Medulla oblongata (tissue), 1 donor: Measurements from ENCODE around the gene SLC13A4.
A peak's percentile ranks its signal among the peaks of the same experiment; 100 is the strongest.
"Not testable (repeated sequence)": the region's sequence is repeated elsewhere in the genome, so short reads cannot be mapped to it uniquely, and the experiment has no call there.

Experiments used
- DNase-seq: peaks from one replicate; pipeline ENCODE4 v3.0.0-alpha.2; 2015; ENCODE audit errors: extremely low spot score

Gene SLC13A4, protein sequence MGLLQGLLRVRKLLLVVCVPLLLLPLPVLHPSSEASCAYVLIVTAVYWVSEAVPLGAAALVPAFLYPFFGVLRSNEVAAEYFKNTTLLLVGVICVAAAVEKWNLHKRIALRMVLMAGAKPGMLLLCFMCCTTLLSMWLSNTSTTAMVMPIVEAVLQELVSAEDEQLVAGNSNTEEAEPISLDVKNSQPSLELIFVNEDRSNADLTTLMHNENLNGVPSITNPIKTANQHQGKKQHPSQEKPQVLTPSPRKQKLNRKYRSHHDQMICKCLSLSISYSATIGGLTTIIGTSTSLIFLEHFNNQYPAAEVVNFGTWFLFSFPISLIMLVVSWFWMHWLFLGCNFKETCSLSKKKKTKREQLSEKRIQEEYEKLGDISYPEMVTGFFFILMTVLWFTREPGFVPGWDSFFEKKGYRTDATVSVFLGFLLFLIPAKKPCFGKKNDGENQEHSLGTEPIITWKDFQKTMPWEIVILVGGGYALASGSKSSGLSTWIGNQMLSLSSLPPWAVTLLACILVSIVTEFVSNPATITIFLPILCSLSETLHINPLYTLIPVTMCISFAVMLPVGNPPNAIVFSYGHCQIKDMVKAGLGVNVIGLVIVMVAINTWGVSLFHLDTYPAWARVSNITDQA

DNA sequence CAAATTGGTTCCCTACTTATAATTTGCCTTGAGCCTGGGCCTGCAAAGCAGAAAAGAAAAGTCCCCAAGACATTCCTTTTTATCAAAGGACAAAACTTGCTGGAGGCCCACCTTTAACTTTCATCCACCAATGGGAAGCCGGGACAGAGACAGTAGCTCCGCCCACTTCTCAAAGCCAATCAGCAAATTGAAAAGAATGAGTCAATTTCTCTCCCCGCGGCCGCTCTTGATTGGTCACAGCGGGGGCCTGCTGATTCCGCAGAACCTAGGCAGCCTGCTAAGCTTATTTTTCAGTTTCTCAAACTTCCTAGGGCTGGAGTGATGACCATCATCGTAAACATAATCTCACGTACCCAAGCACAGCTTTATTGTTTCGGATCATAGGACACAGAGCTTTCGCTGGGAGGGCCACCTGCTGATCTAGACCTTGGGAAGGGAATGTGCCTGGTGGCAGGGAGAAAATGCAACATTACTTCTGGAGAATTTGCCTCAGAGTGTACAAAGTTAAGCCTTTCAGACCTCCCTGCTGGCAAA is at the start of gene SLC13A4:
TSS of gene SLC13A4 (minus strand) at position 51 of the 534 bp plus-strand sequence. CDS start 690 bp downstream, outside the sequence.
- no peak for DNase-seq

DNA sequence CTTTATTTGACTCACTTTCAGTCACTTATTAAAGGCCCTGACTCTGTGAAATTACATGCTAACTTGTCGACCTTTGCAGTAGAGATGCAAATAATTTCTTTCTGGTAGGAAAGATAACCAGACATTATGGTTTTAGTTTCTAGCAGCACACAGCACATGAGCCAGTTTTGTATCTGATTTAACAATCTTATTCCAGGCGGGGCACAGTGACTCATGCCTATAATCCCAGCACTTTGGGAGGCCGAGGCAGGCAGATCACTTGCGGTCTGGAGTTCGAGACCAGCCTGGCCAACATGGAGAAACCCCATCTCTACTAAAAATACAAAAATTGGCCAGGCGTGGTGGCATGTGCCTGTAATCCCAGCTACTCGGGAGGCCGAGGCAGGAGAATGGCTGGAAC is 47.9 kb upstream of the SLC13A4 start:
- DNase-seq = not testable (repeated sequence)

DNA sequence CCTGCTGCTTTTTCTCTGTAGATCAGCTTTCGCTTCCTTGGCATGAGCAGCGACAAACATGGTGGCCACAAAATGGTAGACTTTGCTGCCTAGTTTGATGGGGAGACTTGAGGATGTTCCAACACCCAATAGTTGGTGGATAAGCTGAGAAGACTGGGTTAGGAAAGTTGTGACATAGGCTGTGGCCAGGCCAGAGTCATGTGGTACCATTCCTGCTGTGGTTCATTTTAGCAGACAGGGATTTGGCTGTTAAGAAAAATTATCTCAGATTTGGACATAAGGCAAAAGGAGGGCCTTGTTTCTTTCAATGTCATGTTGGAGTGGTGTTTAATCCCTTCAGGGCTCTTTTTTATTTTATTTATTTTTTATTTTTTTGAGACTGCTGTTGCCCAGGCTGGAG is 47.2 kb upstream of the SLC13A4 start:
- DNase-seq = no peak

DNA sequence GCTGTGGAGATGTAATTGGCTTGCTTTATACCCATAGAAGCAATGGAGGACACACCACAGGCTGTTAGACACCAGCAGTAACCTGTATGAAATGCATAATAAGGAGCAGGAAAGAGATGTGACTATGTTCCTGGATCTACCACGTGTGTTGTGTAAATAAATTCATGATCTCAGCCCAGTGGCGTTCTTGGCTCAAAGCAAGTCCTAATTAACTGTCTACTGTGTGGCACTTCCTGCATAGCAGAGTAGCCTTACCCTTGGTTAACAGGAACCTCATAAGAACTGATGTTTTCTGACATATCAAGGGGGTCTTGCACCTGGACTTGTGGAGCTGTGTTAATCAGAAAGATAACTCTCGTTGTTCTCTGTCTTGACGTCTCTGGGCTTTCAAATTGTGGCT is 46.3 kb upstream of the SLC13A4 start:
- no peak for DNase-seq

DNA sequence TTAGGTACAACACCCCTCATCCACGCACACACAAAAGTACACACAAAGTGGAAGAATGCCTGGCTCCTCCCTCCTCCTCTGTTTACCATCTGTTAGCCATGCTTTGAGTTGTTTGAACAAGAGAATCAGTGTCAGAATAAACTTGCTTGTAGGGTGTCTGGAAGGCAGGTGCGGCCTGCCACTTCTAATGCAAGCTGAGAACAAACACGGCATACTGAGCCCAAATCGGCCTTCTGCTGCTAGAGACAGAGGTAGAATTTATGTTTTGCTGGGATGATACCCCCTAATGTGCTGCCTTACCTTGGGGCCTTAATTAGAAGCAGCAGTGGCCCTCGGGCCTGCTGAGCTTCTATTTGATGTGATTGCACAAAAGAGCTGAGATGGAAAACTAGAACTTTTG is 45.5 kb upstream of the SLC13A4 start:
- no peak for DNase-seq

DNA sequence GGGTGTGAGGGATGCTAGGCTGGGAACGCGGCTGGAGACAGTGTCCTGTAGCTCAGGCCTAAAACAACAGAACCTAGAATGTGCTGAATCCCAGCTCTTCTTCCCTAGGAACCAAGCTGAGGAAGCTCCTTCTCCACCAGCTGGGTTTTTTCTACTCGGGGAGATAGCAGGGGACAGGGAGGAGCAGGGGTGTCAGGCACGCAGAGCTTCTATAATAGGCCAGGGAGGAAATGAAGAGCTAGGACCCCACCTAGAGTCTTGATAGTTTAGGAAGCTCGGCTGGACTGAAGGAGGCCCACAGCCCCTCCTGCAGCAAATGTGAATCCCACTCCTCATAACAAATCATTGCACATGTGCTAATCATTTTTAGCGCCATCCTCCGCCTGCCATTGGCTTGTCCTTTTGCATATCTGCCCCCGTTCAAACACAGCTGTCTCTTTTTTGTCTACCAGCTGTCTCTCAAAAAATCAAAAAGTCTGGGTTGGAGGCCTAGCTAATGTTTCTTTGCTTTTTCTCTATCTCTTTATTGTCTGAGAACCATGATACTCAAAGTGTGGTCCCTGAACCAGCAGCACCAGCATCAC is 44.7 kb upstream of the SLC13A4 start:
- no peak for DNase-seq

DNA sequence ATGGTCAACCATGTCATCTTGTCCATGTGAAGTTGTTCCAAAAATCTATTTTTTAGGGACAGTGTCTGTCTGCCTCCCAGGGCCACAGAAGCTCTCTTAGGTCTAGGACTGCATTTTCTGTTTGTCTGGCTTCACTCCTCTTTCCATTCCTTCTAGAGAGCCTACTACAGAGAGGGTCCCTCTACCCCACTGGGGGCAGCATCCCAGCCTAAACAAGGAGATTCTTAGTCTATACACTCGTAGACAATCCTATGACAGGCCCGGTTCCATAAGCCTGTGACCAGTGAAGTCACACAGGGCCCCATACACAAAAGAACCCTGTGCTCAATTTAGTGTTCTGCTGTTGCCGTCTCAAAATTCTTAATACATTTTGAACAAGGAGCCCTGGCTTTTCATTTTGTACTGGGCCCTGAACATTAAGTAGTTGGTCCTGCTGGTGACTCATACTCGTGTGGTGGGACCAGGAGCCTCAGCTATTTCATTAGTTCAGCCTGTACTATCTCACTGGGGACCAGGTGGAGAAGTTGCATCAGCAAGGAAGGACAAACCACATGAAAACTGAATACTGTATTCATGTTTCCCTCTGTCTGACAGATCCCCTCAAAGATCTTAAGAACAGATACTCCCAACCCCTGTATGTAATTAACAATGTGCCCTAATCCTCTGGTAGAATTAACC is 44.1 kb upstream of the SLC13A4 start:
- DNase-seq = no peak

DNA sequence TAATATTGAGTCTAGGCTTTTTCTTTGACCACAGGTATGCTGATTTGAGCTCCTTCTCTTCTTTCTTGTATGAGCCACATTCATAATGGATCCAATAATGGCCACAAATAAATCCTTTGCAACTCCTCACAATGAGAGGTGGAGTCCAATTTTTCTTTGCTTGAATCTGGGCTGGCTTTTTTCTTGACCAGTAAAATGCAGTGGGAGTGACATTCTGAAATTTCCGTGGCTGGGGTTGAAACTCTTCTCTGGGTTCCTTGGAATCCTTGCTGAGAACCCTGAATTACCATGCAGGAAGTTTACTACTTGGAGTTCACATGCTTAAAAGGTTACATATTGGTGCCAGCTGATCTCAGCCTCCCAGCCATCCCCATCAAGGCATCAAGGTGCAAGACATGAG is 43.1 kb upstream of the SLC13A4 start:
- DNase-seq = no peak

DNA sequence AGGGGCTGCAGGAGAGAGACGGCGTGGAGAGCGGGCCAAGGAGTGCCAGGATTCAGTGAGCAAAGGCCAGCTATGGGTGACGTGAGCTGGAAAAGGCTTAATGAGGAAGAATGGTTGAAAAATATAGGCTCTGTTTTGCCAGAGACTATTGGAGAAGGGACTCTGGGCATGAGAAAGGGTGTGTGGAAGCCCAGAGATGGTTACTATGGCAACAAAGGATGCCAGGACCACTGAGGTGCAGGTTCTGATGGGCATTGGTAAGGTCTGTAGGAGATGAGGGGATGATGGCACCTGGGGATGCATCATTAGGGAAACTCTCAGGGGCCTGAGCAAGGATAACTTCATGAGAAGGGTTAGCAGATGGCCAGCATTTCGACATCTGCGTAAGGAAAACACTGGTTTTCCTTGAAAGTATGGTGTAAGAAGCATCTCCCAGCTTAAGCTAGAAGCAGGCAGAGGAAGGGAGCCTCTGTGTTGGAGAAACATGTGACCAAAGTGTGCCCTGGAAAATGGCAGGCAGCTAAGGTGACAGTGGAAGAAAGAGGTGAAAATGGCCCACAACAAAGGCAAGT is 42.2 kb upstream of the SLC13A4 start:
- DNase-seq = no peak

DNA sequence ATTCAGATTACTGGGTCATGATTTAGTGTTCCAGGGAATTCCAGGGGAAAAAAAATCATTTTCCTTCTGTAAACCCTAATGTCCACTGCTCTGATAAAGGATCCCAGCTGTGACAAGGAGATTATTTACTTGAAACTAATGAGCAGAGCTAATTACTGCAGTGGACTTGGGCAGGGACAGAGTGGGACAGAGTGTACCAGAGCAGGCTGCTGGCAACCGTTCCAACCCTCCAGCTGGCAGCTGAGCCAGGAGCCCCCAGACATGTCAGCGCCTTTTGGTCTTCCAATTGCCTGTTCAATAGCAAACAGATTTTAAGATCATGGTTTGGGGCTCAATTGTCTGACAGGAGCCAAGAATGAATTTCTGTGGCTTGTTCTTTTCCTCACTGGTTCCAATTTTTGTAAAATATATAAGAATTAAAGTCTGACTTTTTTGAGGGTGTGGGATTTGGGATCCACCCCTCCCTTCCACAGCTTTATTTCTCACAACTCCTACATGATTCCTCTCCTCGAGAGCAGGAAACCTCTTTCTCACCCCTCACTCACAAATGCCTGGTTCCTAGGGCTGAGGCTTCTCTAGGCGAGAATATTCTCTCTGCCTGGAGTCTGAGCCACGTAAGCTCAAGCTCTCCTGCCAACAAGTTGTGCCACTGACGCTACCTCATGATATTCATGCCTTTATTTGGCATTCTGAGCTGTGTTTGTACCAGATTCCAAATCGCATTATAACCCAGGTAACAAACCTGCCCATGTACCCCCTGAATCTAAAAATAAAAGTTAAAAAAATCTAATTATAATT is 41.2 kb upstream of the SLC13A4 start:
- DNase-seq = peak; percentile 58

DNA sequence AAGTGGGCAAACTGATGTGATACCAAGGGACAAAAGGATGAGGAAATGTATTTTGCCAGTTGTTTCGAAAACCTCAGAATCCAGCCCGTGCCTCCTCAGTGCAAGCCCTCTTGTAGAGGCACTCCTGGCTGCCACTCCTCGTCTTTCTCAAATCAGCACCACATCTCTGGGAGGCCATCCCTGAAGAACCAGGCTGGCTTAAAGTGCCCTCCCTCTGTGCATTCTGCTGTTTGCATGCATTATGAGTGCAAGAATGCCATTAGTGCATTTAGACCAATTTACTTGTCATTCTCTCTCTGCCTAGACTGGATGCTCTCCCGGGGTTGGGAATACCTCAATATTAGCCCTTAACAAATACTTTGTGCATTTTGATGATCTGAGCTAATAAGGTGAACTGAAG is 40.5 kb upstream of the SLC13A4 start:
- DNase-seq = no peak

DNA sequence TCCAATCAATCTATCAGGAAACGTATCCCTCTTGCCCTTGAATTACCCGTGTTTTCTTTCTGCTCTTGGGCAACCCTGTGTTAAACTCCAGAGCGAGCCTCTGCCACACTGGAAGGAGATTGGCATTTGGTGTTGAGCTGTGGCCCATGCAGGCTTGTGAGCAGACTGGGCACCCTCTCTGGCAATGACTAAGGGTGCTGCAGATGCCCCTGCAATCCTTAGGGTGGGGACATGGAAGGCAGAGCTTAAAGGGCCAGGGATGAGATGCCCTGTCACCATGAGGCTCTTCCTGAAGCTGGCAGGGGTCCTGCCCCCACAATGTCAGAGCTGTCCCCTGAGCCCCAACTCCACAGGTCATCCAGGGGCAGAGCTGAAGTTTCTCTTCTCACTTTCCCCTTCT is 40.1 kb upstream of the SLC13A4 start:
- no peak for DNase-seq

DNA sequence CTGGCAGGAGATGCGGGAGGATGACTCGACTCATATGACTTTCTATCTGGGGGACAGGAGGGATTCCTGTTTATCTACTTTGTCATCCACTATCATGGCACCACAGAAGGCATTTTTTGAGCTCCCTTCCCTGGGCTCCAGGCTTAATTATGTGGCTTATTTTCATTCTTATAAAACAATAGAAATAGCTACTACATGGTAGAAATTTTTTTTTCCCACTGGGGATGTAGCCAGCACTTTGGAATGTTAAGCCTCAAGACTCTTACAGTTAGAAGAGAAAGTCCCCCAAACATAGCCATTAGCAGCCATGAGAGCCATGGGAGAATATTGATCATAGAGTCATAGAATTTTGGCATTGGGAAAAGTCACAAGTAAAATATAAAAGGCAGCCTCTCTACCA is 35.3 kb upstream of the SLC13A4 start:
- DNase-seq = no peak

DNA sequence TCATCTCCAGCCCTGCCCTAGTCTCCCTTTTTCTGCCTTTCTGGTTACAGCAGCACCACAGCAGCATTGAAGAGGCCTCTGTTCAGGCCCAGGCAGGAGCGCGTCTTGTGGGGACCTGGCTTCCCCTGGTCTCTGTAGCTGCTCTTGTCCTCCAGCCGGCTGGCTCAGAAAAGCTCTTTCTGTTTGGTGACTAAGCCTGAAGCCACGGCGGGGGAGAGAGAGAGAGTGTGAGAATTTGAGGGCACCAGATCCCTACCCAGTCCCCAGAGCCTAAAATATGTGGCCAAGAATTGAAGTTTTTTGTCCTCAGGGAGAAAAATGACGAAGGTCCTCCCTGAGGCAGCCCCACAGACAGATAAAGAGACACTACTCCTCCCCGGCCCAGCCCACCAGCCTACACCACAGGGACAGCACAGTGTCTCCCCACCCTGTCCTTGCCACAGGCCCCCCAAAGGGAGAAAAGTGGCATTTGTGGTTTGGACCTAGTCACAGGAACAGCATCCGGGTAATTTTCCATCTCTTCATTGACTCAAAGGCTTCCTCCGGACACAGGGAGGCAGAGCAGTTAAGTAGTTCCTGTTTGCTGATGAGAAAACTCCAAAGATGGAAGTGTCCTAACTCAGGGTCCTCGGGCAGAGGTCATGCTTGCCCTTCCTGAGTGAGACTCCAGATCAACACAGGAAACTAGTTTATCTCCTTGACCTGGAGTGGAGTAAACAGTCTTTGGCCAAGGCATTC is 33.9 kb upstream of the SLC13A4 start:
- no peak for DNase-seq

DNA sequence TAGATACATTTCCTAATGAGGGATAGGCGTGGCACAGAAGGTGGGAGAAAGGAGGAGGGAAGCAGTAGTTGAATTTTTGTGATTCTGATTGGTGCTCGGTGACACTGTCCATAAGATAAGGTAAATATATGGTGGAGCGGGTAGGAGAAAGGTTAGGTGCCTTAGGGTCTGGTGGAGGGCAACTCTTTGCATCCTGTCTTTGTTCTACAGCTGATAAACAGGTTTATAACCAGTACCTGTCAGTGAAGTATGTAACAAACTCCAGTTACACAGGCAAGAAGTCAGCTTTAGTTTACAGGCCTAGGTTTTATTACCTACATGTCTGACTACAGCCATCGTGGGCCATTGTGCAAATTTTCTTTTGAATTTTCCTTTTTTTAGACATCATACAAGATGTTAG is 31.5 kb upstream of the SLC13A4 start:
- no peak for DNase-seq

DNA sequence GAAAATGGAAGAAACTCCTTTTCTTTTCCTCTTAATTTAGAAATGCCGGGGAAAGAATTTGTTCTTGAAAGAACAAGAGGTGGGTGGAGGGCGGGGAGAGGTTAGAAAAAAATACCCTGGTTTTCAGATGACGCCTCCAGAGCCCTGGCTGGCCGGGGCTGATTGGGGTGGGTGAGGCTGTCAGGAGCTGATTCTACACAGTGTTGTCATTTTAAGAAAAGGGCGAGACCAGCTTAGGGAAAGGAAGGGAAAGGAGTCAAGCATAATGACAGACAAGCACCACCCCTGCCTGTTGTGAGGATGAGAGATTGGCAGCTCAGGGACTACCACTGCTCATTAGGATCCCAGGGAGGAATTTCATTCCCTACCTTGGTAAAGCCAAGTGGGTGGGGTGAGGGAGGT is 30.5 kb upstream of the SLC13A4 start:
- no peak for DNase-seq

DNA sequence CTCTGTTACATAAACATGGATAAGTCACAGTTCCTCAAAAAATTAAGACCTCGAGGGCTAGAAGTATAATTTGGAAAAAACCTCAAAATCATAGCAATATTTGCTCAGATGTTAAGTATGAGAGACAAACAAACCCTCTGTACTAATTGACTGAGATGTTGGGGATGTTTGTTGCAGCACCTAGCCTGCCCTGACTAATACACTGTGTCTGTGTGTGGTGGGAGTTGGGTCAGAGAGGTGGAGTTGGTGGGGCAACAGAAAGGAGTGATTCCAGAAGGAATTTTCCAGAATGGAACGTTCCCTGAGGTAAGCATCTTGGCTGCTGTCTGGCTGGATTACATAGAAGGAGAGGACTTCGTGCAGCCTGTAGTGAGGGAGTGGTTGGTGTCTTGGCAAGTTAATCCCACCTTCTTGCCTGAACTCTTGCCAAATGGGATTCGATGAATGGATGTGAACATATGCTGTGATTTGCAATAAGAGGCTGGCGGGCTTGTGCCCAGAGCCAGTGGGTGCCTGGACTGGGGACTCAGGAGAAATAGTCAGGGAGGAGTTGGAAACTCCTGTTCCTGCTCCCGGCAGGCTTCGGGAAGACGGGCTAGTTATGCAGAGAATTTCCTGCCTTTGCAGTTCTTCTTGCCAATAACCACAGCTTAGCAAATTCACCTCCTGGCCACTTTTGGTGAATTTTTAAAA is 29.9 kb upstream of the SLC13A4 start:
- DNase-seq = no peak

DNA sequence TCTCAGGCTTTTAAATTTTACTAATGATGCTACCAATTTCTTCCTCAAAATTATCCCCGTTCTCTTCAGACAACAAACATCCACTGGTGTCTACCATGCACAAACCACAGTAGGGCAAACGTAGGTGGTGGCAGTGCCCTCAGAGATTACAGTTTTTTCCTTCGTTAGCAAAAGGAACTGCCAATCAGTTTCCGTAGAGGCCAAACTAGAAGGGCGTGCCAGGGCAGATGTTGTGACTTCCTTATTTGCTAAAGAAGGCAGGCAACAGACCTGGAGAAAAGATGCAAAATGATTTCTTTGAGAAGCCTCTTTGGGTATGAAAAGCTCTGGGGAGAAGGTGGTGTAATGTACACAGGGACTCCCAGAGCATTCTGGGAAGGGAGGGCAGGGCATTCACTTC is 28.2 kb upstream of the SLC13A4 start:
- DNase-seq = no peak

DNA sequence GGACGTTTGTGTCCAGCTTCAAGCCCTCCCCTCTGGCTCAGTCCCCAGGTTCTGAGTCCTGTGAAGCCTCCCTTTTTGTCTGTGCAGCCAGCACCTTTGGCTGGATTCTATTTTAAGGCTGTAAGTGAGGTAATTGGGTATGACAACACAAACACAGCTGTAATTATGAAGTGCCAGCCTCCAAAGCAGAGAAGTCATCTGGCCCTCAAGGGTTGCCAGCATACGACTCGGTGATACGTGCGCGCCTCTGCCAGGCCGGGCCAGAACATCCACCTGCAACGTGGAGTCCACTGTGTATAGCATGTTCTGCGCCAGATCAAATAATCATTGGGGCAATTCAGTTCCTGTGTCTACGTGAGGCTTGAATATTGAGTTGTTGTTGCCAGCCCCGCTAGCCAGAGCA is 27.4 kb upstream of the SLC13A4 start:
- DNase-seq = no peak
